Measurements from ENCODE around the gene PC. TPM values are rescaled to one million over a fixed set of nuclear protein-coding genes. Genes with fewer than 3 reads are reported as not detected.

The PC gene
- total RNA-seq, 1 donor from 2014 or later, result 49.1 TPM

GRCh38 chr11:66887526-66887925 is 70.7 kb downstream of the PC start:
- Mint-ChIP-seq H3K36me3 (ENCODE audit: unreplicated experiment) (no peaks in the 10 kb centered on the region), H3K27me3 (ENCODE audit: unreplicated experiment) (no peaks in the 10 kb centered on the region), H3K4me1 (ENCODE audit: unreplicated experiment) (peaks cover 64% of the 10 kb centered on the region), H3K27ac (ENCODE audit: unreplicated experiment) (peak overlapping the region; percentile 80), H3K4me3 (ENCODE audit: unreplicated experiment) (no peak overlapping the region), H3K9me3 (ENCODE audit: unreplicated experiment) (peaks cover 7% of the 10 kb centered on the region)
- DNase-seq (ENCODE audit: extremely low spot score, unreplicated experiment), result no peak
- no peak for TF ChIP-seq CTCF (IDR thresholded peaks at IDR 0.05)

DNA sequence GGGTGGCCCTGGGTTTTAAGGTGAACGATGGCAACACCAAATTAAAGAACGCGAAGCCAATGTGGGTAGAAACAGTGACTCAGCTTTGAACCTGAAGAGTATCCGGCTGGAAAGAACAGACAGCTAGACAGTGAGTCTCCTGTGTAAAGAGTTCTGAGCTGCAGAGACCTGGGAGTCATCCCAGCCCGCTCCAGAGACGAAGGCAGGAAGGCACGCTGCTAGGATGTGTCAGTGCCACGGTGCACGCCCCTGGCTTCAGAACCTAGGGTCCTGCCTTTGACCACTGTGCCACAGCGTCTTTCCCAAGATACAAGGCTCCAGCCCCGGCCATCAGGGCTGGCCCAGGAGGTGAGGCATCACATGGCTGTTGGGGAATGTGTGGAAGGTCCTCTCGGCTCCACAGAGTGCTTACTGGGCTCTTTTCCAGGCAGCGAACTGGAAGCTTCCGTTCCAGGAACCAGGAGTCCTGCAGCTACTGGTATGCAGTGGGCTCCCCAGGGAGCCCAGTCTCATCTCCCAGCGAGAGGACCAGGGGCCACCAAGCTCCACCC is 71.4 kb downstream of the PC start:
- no peaks in the 10 kb centered on the region for H3K27me3 Mint-ChIP-seq (ENCODE audit: unreplicated experiment)
- H3K36me3 Mint-ChIP-seq (ENCODE audit: unreplicated experiment), result no peaks in the 10 kb centered on the region
- no peak for TF ChIP-seq CTCF (IDR thresholded peaks at IDR 0.05)
- H3K4me1 Mint-ChIP-seq (ENCODE audit: unreplicated experiment), result peaks cover 64% of the 10 kb centered on the region
- peaks cover 1% of the 10 kb centered on the region for H3K9me3 Mint-ChIP-seq (ENCODE audit: unreplicated experiment)
- DNase-seq (ENCODE audit: extremely low spot score, unreplicated experiment), result no peak
- peak overlapping the region; percentile 80 for H3K27ac Mint-ChIP-seq (ENCODE audit: unreplicated experiment)
- H3K4me3 Mint-ChIP-seq (ENCODE audit: unreplicated experiment), result peak overlapping the region; percentile 5

GRCh38 chr11:66885950-66886440 is 72.2 kb downstream of the PC start:
- peak overlapping the region; percentile 80 for H3K27ac Mint-ChIP-seq (ENCODE audit: unreplicated experiment)
- no peaks in the 10 kb centered on the region for H3K27me3 Mint-ChIP-seq (ENCODE audit: unreplicated experiment)
- no peak overlapping the region for H3K4me3 Mint-ChIP-seq (ENCODE audit: unreplicated experiment)
- TF ChIP-seq CTCF (IDR thresholded peaks at IDR 0.05), result no peak
- no peaks in the 10 kb centered on the region for H3K36me3 Mint-ChIP-seq (ENCODE audit: unreplicated experiment)
- peaks cover 68% of the 10 kb centered on the region for H3K4me1 Mint-ChIP-seq (ENCODE audit: unreplicated experiment)
- DNase-seq (ENCODE audit: extremely low spot score, unreplicated experiment), result no peak
- no peaks in the 10 kb centered on the region for H3K9me3 Mint-ChIP-seq (ENCODE audit: unreplicated experiment)

- no peaks in the 10 kb centered on the region for H3K9me3 Mint-ChIP-seq (ENCODE audit: unreplicated experiment)
- TF ChIP-seq CTCF (IDR thresholded peaks at IDR 0.05), result no peak
- peak overlapping the region; percentile 80 for H3K27ac Mint-ChIP-seq (ENCODE audit: unreplicated experiment)
- H3K4me3 Mint-ChIP-seq (ENCODE audit: unreplicated experiment), result no peak overlapping the region
- H3K36me3 Mint-ChIP-seq (ENCODE audit: unreplicated experiment), result no peaks in the 10 kb centered on the region
- H3K4me1 Mint-ChIP-seq (ENCODE audit: unreplicated experiment), result peaks cover 73% of the 10 kb centered on the region
- H3K27me3 Mint-ChIP-seq (ENCODE audit: unreplicated experiment), result no peaks in the 10 kb centered on the region
- no peak for DNase-seq (ENCODE audit: extremely low spot score, unreplicated experiment)
Observed at GRCh38 chr11:66885469-66885868, 72.7 kb downstream of the PC start.

GRCh38 chr11:66884443-66884842 is 73.7 kb downstream of the PC start:
- no peaks in the 10 kb centered on the region for H3K27me3 Mint-ChIP-seq (ENCODE audit: unreplicated experiment)
- H3K27ac Mint-ChIP-seq (ENCODE audit: unreplicated experiment), result no peak overlapping the region
- no peak overlapping the region for H3K4me3 Mint-ChIP-seq (ENCODE audit: unreplicated experiment)
- peaks cover 76% of the 10 kb centered on the region for H3K4me1 Mint-ChIP-seq (ENCODE audit: unreplicated experiment)
- no peak for TF ChIP-seq CTCF (IDR thresholded peaks at IDR 0.05)
- H3K36me3 Mint-ChIP-seq (ENCODE audit: unreplicated experiment), result no peaks in the 10 kb centered on the region
- no peaks in the 10 kb centered on the region for H3K9me3 Mint-ChIP-seq (ENCODE audit: unreplicated experiment)
- no peak for DNase-seq (ENCODE audit: extremely low spot score, unreplicated experiment)

Data from osteocyte (in vitro differentiated cells).